K562 (cell line): ENCODE data around the gene AGFG2. TPM values are rescaled to one million over a fixed set of nuclear protein-coding genes. Genes with fewer than 3 reads are reported as not detected.

Experiments
- ARHGAP35 ChIP-seq: fragments of 450-650 bp; IDR thresholded peaks from 2 replicates; pipeline ENCODE4 v1.6.1; 2018; ENCODE audit not compliant: partially characterized antibody
- ATF1 ChIP-seq, 2 experiments: fragments of 450-650 bp in 1 of 2; IDR thresholded peaks; 2 replicates each; pipeline ENCODE4 v1.6.1; 2016; ENCODE audit warnings: missing compliant biosample characterization in 1 of 2, missing genetic modification characterization in 1 of 2
- BCLAF1 ChIP-seq, 2 experiments: fragments of 450-650 bp in 1 of 2; IDR thresholded peaks; 2 replicates each; pipeline ENCODE4 v1.6.1; 2011 to 2017; ENCODE audit warnings: low read depth in 2 of 2, antibody characterized with exemption in 1 of 2, borderline replicate concordance in 1 of 2, low read length in 1 of 2, mild to moderate bottlenecking in 1 of 2, mixed read lengths in 1 of 2; ENCODE audit not compliant: control insufficient read depth in 1 of 2
- CCAR2 ChIP-seq: fragments of 200-400 bp; formaldehyde crosslinking; IDR thresholded peaks from 2 replicates; pipeline ENCODE4 v1.6.1; 2017; ENCODE audit warnings: mild to moderate bottlenecking, low read depth, low read length
- FIP1L1 ChIP-seq: fragments of 200-400 bp; formaldehyde crosslinking; IDR thresholded peaks from 2 replicates; pipeline ENCODE4 v1.6.1; 2018; ENCODE audit warnings: mild to moderate bottlenecking, low read depth, low read length; ENCODE audit not compliant: poor library complexity, severe bottlenecking
- FOSL1 ChIP-seq: fragments of 200-800 bp; sonication (Bioruptor generic); conservative IDR thresholded peaks from 2 replicates; pipeline ENCODE4 v1.6.1; 2016; ENCODE audit warnings: missing genetic modification characterization, missing compliant biosample characterization
- IRF1 ChIP-seq: sonication (generic); formaldehyde crosslinking; IDR thresholded peaks from 2 replicates; pipeline ENCODE4 v1.8.0; 2022; ENCODE audit warnings: missing genetic modification reagents, mild to moderate bottlenecking, borderline replicate concordance
- IRF2 ChIP-seq: sonication (generic); formaldehyde crosslinking; IDR thresholded peaks from 2 replicates; pipeline ENCODE4 v1.8.1; 2022; ENCODE audit warnings: mild to moderate bottlenecking, missing genetic modification reagents
- KHSRP ChIP-seq: fragments of 450-650 bp; IDR thresholded peaks from 2 replicates; pipeline ENCODE4 v1.6.1; 2017
- KLF1 ChIP-seq: fragments of 450-650 bp; IDR thresholded peaks from 2 replicates; pipeline ENCODE4 v1.6.1; 2016; ENCODE audit warnings: missing genetic modification characterization, missing compliant biosample characterization
- MAFG ChIP-seq: fragments of 450-650 bp; conservative IDR thresholded peaks from 2 replicates; pipeline ENCODE4 v1.6.1; 2016; ENCODE audit warnings: missing genetic modification characterization, missing compliant biosample characterization
- MYBL2 ChIP-seq, 2 experiments: fragments of 450-650 bp in 1 of 2; sonication (generic) in 1 of 2; formaldehyde crosslinking in 1 of 2; IDR thresholded peaks; 2 replicates each; pipeline versions ENCODE4 v1.6.1 to v1.8.1; 2017 to 2022; ENCODE audit warnings: borderline replicate concordance in 1 of 2, inconsistent platforms in 1 of 2, low read depth in 1 of 2, mild to moderate bottlenecking in 1 of 2, missing genetic modification reagents in 1 of 2, moderate library complexity in 1 of 2
- POLR3G ChIP-seq: IDR thresholded peaks from 2 replicates; pipeline ENCODE4 v1.6.1; 2011; ENCODE audit not compliant: insufficient read length, insufficient replicate concordance; ENCODE audit errors: extremely low read depth
- PTRF ChIP-seq: fragments of 450-650 bp; IDR thresholded peaks from 2 replicates; pipeline ENCODE4 v1.6.1; 2016; ENCODE audit warnings: mild to moderate bottlenecking, missing genetic modification characterization, missing compliant biosample characterization
- SIN3A ChIP-seq, 2 experiments: fragments of 150-350 bp in 1 of 2; IDR thresholded peaks; 2 replicates each; pipeline ENCODE4 v1.6.1; 2011 to 2016; ENCODE audit warnings: borderline replicate concordance in 2 of 2, low read depth in 2 of 2, low read length in 2 of 2, mild to moderate bottlenecking in 2 of 2, moderate library complexity in 2 of 2; ENCODE audit not compliant: control insufficient read depth in 1 of 2
- SIX5 ChIP-seq, 2 experiments: IDR thresholded peaks; 2 replicates each; pipeline ENCODE4 v1.6.1; 2011; ENCODE audit warnings: low read length in 2 of 2, borderline replicate concordance in 1 of 2, low read depth in 1 of 2, mild to moderate bottlenecking in 1 of 2, moderate library complexity in 1 of 2; ENCODE audit not compliant: insufficient read depth in 1 of 2
- SMARCB1 ChIP-seq: IDR thresholded peaks from 2 replicates; pipeline ENCODE4 v1.6.1; 2011; ENCODE audit warnings: improper control_type of control experiment, low read depth; ENCODE audit not compliant: insufficient read length
- TARDBP ChIP-seq: fragments of 450-650 bp; IDR thresholded peaks from 2 replicates; pipeline ENCODE4 v1.6.1; 2016
- ZBTB9 ChIP-seq: fragments of 450-650 bp; formaldehyde crosslinking; IDR thresholded peaks from 2 replicates; pipeline ENCODE4 v1.4.0; 2020; ENCODE audit warnings: mild to moderate bottlenecking, moderate library complexity
- ZNF444 ChIP-seq: fragments of 250-450 bp; sonication (Bioruptor Pico); IDR thresholded peaks from 2 replicates; pipeline ENCODE4 v1.4.0; 2020; ENCODE audit warnings: mild to moderate bottlenecking, moderate library complexity
- polyA plus RNA-seq, 8 experiments: library from polyadenylated mRNA; depleted of rRNA in 4 of 8; stranded (reverse) in 5 of 8; unstranded in 3 of 8; fragments of >200 nt; fragmentation: Nextera tagmentation in 2 of 8; fragmentation: Illumina TruSeq in 1 of 8; extraction: Ambion mirVana in 2 of 8; extraction: Trizol in 1 of 8; gene quantifications; 2 replicates each; pipeline versions ENCODE4 v1.2.1 to v1.2.3, GENCODE V29; 2011 to 2014; ENCODE audit warnings: inconsistent platforms in 1 of 8, missing spikeins in 1 of 8
- total RNA-seq, 7 experiments: library from RNA; depleted of rRNA in 6 of 7; stranded (reverse); fragments of >200 nt in 6 of 7; fragmentation: Illumina TruSeq in 2 of 7; extraction: Trizol in 2 of 7; gene quantifications; 2 replicates each; pipeline versions ENCODE4 v1.2.1 to v1.2.3, GENCODE V29; 2011 to 2021; ENCODE audit warnings: low replicate concordance in 1 of 7

Gene AGFG2
- total and polyA plus RNA-seq, 9 of the 15 experiments (the other 6 are each of a cell fraction or from before 2014, with no cell fraction given): 0.31 to 23.1 (median 6.5) TPM

- TF ChIP-seq BCLAF1 (IDR thresholded peaks at IDR 0.05; ENCODE audit: borderline replicate concordance in 1 of 2, control insufficient read depth in 1 of 2, low read depth in 2 of 2, low read length in 1 of 2) (no peak), ATF1 (CRISPR knock-in tag; IDR thresholded peaks at IDR 0.05) (no peak), ATF1 (tag; IDR thresholded peaks at IDR 0.05) (peak; percentile 72), CCAR2 (no peak), MYBL2 (IDR thresholded peaks at IDR 0.05; ENCODE audit: low read depth) (no peak), MYBL2 (CRISPR knock-in tag; IDR thresholded peaks at IDR 0.05; ENCODE audit: borderline replicate concordance) (no peak), KLF1 (no peak), IRF2 (CRISPR knock-in tag) (no peak), FIP1L1 (no peak), FOSL1 (tag) (no peak), IRF1 (CRISPR knock-in tag) (no peak), POLR3G (no peak), KHSRP (no peak), SMARCB1 (no peak), ARHGAP35 (peak; percentile 31), SIX5 (IDR thresholded peaks at IDR 0.05; ENCODE audit: borderline replicate concordance in 1 of 2, insufficient read depth in 1 of 2, low read depth in 1 of 2, low read length in 2 of 2) (no peak), PTRF (tag) (no peak), TARDBP (0 out of 2 replicates have a peak, but pooled peaks have one; percentile 23), SIN3A (IDR thresholded peaks at IDR 0.05; ENCODE audit: borderline replicate concordance in 2 of 2, control insufficient read depth in 1 of 2, low read depth in 2 of 2, low read length in 2 of 2) (peak in 1 of 2 experiments; percentile 18; a peak in 3 of 4 replicates), MAFG (no peak), ZNF444 (CRISPR knock-in tag) (no peak), ZBTB9 (CRISPR knock-in tag) (no peak)
These were observed 45.9 kb downstream of the AGFG2 start (continued) for GRCh38 chr7:100584683-100585510.
